NCI-H82 treated with DMSO at 0.1 percent for 48 hours (cell line): Measurements from ENCODE around the gene UHRF2.
"Not testable (repeated sequence)": the region's sequence is repeated elsewhere in the genome, so short reads cannot be mapped to it uniquely, and the experiment has no call there.

Experiments
- DNase-seq: peaks from one replicate; lab custom pipeline; 2025; ENCODE audit not compliant: unreplicated experiment; lab: John Stamatoyannopoulos, UW

The UHRF2 gene, protein sequence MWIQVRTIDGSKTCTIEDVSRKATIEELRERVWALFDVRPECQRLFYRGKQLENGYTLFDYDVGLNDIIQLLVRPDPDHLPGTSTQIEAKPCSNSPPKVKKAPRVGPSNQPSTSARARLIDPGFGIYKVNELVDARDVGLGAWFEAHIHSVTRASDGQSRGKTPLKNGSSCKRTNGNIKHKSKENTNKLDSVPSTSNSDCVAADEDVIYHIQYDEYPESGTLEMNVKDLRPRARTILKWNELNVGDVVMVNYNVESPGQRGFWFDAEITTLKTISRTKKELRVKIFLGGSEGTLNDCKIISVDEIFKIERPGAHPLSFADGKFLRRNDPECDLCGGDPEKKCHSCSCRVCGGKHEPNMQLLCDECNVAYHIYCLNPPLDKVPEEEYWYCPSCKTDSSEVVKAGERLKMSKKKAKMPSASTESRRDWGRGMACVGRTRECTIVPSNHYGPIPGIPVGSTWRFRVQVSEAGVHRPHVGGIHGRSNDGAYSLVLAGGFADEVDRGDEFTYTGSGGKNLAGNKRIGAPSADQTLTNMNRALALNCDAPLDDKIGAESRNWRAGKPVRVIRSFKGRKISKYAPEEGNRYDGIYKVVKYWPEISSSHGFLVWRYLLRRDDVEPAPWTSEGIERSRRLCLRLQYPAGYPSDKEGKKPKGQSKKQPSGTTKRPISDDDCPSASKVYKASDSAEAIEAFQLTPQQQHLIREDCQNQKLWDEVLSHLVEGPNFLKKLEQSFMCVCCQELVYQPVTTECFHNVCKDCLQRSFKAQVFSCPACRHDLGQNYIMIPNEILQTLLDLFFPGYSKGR

DNA sequence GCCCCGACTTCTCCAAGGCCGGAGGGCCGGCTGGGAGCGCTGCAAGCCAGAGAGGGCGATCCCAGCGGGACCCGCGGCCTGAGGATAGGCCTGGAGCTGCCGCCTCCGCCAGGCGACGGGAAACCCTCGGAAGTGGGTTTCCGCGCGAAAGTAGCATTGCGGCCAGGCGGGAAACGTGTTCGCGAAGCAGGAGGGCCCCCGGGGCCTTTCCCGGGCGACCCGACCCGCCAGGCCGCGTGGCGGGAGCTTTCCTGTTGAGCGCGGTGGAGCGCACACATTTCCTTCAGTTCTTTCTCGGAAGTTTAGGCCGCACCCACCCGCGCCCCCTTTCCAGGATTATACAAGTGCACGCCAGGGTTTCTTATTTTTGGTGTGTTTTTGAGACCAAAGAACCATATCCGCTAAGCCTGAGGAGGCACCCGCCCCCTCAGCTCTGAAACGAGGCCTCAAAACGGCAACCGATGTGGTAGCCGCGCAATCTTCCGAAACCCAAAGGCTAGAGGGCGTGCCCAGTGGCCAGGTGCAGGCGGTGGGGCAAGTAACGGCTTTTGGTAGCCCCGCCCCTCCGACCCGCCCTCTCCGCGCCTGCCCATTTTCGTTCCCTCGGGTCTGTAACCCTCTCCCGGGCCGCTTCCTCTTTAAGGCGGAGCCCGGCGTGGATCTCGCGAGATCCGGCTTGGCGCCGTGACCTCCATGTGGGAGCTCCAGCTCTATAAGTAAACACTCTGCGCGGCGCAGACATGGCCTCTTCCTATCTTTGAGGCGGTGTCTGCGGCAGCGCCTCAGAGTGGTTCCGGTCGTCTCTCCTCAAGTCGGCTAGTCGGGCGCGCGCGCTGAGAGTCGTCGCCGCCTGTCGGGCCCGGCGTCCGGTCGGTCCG is at the start of gene UHRF2:
UHRF2 (plus strand) TSS at position 713 of the 878 bp plus-strand sequence. CDS start 292 bp downstream, outside the sequence.
- DNase-seq: peak; percentile 72

DNA sequence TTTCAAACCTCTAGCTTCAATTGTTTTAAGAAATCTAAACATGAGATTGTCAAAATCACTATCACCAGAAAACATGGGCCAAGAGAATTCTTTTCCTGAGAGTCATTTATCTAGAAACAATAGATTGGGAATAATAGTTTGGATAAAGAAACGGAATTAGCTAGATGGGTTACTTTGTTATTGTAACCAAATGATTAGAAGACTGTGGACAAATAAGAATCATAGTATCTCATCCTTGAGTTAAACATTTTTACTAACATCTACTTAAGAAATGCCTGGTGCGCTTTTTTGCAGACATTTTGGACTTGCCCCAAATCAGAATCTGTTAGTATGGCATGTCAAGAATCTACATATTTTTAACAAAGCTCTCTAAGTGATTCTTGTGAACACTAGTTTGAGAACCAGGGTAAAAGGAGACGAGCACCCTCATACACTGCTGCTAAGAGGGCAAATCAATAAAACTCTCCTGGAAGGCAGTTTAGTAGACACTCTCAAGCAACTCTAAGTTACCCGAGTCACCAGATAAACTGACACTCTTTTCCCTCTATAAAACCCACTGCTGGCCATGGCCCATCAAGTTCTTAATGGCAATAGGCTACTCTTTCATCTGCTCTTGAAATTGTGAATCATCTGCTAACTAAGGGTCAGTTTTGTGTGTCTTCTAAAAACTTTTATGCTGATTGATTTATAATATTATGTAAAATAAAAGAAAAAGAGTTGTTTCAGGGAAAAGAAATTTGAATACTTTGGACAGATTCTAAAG is 45.7 kb upstream of the UHRF2 start:
- no peak for DNase-seq

DNA sequence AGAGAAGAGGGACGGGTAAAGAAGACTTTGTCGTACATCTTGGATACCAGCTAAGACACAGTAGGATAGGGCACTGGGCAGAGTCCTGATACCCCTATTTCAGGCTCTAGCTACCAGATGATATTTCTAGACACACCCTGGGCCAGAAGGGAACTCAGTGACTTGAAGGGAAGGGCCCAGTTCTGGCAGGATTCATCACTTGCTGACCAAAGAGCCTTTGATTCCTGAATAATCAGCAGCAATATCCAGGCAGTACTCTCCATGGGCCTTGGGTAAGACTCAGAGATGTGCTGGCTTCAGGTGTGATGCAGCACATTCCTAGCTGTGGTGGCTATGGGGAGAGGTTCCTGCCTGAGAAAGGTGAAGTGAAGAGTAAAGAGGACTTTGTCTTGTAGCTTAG is 44.2 kb upstream of the UHRF2 start:
- DNase-seq: no peak

DNA sequence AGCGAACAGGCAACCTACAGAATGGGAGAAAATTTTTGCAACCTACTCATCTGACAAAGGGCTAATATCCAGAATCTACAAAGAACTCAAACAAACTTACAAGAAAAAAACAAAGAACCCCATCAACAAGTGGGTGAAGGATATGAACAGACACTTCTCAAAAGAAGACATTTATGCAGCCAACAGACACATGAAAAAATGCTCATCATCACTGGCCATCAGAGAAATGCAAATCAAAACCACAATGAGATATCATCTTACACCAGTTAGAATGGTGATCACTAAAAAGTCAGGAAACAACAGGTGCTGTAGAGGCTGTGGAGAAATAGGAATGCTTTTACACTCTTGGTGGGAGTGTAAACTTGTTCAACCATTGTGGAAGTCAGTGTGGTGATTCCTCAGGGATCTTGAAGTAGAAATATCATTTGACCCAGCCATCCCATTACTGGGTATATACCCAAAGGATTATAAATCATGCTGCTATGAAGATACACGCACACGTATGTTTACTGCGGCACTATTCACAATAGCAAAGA is 31.5 kb upstream of the UHRF2 start:
- not testable (repeated sequence) for DNase-seq

DNA sequence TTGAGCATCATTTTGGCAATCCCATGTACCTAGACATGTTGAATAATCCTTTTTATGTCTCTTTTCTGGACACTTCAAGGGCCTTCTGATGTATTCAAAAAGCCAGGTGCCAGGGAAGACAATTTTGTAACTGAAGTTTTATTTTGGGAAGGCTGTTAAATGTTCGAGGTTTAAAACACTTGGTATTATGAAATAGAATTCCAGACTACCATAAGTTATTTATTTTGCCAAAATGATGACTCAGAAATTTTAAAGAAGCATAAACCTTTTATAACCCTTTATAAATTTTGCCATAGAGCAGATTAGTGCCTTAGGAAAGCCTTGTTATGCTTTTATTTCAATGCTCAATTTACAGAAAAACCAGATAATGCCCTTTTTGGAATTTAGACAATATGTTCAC is 30.3 kb upstream of the UHRF2 start:
- DNase-seq: no peak

DNA sequence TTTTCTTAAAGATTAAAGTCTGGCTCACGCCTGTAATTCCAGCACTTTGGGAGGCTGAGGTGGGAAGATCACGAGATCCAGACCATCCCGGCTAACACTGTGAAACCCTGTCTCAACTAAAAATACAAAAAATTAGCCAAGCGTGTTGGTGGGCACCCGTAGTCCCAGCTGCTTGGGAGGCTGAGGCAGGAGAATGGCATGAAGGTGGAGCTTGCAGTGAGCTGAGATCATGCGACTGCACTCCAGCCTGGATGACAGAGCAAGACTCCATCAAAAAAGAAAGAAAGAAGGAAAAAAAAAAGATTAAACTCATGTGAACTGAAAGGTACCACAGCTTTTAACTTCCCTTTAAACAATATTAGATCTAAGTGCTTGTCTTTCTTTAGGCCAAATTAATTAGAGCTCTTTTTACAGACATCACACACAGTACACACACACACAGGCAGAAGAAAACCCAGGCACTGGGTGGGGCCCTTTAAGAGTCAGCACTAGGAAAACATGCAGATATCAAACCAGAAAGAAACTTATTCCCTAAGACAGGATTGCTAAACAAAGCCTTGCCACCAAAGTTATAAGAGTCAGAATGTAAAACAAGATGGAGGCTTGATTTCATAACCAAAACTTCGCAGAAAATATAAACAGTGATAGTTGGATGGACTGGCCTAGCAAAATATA is 29.3 kb upstream of the UHRF2 start:
- DNase-seq: no peak

DNA sequence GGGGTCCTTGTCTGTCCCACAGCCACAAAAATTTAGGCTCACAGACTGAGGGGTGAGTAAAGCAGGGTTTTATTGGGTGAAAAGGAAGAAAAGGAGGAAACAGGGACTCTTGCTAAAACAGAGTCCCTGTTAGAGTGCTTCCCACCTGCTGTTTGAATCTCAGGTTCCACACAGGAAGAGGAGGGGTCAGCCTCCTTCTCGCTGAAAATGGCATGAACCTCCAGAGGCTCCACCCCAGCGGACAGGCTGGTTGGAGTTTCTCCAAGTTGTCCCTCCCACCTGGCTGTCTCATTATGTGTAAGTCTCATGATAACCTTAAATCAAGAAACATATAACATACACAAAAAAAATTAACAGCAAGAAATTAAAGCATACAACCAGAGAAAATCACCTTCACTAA is 28.3 kb upstream of the UHRF2 start:
- no peak for DNase-seq

DNA sequence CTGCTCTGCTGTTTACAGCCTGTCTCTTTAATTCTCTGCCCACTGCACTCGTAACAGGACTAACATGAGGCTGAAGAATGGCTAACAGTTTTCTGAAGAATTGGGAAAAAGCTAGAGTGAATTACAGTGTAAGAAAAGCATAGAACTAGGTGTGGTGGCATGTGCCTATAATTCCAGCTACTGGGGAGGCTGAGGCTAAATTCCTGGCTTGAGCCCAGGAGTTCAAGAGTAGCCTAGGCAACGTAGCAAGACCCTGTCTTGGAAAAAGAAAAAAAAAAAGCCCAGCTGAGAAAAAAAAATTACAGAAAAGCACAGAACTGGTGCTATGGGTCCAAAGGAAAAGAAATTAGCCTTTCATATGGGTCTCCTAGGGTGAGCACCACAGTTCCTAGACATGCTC is 13.9 kb upstream of the UHRF2 start:
- no peak for DNase-seq

DNA sequence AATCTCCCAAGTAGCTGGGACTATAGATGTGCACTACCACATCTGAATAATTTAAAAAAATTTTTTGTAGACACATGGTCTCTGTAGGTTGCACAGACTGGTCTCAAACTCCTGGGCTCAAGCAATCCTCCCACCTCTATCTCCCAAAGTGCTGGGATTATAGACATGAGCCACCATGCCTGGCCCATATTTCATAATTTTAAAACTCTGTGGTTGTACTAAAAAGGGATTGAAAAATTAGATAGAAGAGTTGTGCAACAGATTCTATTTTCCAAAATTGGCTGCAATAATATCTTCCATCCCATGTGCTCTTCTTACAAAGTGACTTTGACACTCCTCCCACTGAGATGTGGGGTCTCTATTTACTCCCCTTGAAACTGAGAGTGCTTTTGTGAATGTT is 7.6 kb upstream of the UHRF2 start:
- DNase-seq: no peak

DNA sequence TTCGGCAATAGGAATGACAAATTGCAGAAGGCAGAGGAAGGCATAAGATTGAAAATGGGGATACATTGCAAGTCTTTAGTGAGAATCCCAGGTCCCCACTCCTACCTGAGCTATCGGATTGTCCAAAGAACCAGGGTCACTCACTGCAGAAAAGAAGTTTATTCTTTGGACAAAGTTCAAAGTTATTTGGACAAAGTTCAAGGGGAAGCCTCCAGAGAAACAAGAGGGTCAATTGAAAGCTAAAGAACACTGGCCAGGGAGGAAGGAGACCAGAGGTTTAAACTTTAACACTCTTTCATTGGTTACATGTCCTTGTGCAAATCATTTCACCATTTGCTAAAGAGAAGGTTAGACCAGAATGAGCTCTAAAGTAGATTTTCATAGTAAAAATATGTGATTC is 5.2 kb upstream of the UHRF2 start:
- no peak for DNase-seq

DNA sequence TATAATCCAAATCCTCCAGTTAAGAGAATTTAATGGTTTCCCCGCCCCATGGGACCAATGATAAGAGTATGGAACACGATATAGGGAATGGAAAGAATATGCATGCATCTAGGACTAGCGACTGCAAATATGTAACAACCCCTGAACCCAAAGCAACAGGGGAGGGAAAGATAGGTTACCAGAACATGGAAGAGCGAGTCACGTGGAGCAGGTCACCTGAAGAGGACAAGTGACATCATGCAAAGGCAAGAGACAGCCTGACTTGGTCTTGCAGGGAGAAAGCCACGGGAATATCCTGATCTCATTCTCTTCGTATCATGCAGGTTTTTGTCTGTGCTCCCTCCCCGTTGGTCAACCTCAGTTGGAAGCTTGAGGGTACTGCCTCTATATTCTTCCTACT is 4.7 kb upstream of the UHRF2 start:
- no peak for DNase-seq

DNA sequence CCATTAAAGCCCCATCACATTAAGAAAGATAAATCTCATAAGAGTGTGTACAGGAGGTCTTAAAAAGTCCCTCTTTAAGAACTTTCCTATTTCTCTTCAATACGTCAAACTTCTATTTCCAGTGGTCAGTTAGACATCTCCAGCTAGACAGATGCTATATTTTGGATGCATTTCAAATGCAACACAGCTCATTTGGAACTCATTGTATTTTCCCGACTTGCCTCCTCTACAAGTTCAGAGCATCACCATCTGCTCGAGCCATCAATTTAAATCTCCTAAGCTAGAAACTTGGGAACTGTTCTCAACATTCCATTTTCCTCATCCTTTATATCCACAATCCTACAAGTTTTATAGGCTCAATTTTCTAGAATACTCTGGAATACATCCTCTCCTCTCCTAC is 3.2 kb upstream of the UHRF2 start:
- no peak for DNase-seq

DNA sequence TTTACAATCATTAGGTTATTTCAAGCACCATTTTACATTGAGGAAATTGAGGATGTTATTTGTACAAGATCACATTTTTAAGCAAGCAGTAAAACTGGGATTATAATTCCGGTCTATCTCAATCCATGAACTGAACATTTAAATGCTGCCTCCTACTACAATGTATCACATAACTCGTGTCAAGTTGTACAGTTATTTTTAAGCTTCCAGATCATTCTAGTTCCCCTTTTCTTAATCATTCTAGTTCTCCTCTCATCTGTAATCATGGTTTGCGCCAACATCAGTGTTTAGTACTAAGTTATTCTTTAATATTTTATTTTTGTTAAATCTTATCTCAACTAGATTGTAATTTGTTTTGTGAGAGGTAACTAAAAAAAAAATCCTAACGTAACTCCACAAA is 2.4 kb upstream of the UHRF2 start:
- DNase-seq: no peak

DNA sequence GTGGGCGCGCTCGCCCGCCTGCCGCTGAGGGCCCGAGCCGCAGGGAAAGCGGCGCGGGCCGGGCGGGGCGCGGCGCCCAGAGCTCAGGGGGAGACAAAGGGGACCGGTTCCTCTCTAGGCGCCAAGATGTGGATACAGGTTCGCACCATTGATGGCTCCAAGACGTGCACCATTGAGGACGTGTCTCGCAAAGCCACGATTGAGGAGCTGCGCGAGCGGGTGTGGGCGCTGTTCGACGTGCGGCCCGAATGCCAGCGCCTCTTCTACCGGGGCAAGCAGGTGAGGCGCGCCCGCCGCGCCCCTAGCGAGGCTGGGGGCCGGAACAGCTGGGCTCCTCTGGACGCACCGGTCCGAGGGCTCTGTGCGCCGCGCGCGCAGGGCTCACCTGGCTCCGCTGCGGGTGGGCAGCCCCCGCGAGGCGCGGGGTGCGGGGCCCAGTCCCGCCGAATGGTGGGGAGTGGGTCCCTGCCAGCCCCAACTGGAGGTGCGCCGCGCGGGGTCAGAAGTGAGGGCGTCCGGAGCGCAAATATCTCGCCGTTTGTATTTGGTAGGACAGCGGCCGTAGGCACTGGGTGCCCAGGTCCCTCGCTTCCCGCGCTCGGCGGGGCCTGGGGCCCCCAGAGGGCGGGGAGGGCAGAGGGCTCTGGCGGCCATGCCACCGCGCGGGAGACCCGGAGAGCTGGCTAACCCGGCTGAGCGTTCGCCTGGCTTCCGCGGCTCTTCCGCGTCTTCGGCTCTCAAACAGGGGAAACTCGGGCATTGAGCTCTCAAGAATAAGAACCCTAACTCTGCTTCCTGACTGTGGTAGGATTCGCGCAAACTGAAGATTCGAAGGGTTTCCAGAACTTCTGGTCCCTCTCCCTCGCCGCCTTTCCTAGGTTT is 607 bp downstream of the UHRF2 start:
- no peak for DNase-seq

DNA sequence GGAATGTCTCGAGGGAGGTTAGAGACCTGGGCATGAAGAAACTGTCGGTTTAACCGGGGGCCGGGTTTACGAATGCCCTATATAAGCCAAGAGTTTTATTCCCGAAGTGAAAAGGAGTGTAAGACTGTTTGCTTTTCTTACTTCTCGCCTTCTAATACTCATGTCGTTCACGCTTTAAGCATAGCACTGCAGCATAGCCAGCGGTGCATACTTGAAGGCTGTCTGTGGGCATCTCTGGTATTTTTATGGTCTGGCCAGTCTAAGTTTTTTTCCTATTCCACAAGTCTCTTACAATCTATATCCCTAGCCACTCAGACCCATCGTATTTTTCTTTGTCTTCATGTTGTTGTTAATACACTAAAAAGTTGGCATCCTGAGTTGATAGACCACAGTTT is 1.2 kb downstream of the UHRF2 start:
- DNase-seq: no peak

DNA sequence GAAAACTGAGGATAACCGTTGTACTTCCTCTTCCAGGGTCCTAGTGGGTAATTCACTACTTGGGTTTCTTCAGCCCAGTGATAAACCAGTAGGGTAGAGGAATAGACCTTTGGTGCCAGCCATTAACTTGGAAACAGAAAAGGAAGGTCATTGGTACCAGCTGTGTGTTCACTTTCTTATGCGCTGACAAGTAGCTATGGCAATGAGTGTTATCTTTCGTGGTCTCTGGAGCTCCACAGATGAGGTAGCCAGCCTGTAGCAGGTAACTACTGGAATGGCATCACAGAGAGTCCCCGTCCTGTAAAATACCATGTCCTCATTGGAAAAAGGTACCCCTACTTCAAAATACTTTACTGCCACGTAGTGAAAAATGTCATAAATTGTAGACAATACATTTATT is 2.3 kb downstream of the UHRF2 start:
- no peak for DNase-seq

DNA sequence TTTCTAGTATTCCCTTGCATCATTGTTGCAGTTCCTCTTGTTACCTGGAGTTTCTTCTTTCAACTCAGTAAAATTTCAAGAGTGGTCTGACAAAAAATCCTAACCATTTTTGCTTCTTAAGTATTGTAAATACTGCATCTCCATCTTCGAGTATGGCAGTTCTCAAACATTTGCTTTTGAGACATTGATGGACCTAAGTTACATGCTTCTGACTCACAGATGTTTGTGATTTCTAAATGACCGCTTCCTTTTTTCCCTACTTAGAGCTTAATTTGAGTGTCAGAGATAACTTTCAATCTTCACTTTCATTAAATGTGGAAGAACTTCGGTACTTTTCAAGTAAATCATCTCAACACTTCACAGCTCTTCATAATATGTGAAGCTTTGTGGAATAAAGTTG is 4.2 kb downstream of the UHRF2 start:
- DNase-seq: no peak

DNA sequence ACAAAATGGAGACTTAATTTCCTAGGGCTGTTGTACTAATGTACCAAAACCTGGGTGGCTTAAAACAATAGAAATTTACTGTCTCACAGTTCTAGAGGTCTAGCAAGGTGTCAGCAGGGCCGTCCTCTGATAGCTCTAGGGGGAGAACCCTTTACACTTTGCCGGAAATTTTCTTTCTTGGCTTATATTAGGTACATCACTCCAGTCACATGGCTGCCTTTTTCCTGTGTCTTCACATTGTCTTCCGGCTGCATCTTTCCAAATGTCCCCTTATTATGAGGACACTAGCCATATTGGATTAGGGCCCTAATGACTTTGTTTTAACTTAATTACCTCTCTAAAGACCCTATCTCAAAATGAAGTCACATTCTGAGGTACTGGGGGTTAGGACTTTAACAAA is 5.8 kb downstream of the UHRF2 start:
- DNase-seq: peak; percentile 58

DNA sequence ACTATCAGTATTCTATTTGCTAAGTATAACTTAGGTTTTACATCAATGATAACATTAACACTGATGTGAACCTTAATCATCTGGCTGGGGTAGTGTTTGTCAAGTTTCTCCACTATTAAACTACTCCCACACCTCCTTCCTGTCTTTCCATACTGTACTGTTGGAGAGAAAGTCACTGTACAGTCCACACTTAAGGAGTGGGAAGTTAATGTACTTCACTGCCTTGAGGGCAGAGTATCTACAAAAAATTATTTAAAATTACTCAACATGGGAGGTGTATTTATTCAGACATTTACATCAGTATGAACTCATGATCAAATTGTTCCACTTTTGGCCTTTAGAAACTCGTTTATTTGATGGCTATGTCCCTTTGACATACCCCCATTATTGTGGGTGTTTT is 11.9 kb downstream of the UHRF2 start:
- DNase-seq: no peak
